LNCaP clone FGC (cell line): ENCODE results near the gene CMTM3.

ENCODE experiments used
- DNase-seq: peaks from one replicate; pipeline ENCODE4 v3.0.0-alpha.2; 2011; ENCODE audit warnings: low read depth
- H3K4me3 ChIP-seq: 2 replicates; pipeline ENCODE4 v1.5.1; 2011; ENCODE audit warnings: mild to moderate bottlenecking, low read depth, low read length, control low read depth
- CTCF ChIP-seq: IDR thresholded peaks from 2 replicates; pipeline ENCODE4 v1.5.1; 2012; ENCODE audit warnings: mild to moderate bottlenecking; ENCODE audit not compliant: control insufficient read depth, insufficient read depth; ENCODE audit errors: extremely low read depth

CMTM3 gene

GRCh38 chr16:66574531-66574930 lies 30.0 kb upstream of the CMTM3 start:
- H3K4me3 ChIP-seq: no peak overlapping the region
- no peak for TF ChIP-seq CTCF
- DNase-seq: no peak

GRCh38 chr16:66575060-66575459 lies 29.4 kb upstream of the CMTM3 start:
- H3K4me3 ChIP-seq: no peak overlapping the region
- DNase-seq: no peak
- no peak for TF ChIP-seq CTCF

- no peak for TF ChIP-seq CTCF
- no peak for DNase-seq
- H3K4me3 ChIP-seq: no peak overlapping the region
Observed at GRCh38 chr16:66576296-66576695, 28.2 kb upstream of the CMTM3 start.

GRCh38 chr16:66578651-66579531 lies 25.6 kb upstream of the CMTM3 start, which contains the start of gene CMTM2:
TSS of gene CMTM2 (plus strand) at chr16:66579463. CDS start at chr16:66579608, 145 bp downstream.
- no peak for DNase-seq
- H3K4me3 ChIP-seq: no peak within 1 kb of the TSS
- TF ChIP-seq CTCF: no peak

- no peak for TF ChIP-seq CTCF
- peak; percentile 22 for DNase-seq
- H3K4me3 ChIP-seq: no peak overlapping the region
Observed at GRCh38 chr16:66580605-66581209, 23.8 kb upstream of the CMTM3 start.

- H3K4me3 ChIP-seq: no peak overlapping the region
- no peak for DNase-seq
- TF ChIP-seq CTCF: no peak
Observed at GRCh38 chr16:66581246-66581952, 23.1 kb upstream of the CMTM3 start.
